Retinal pigment epithelial cell (primary cell): ENCODE results near the gene RPS21.

Experiments used
- DNase-seq: peaks from one replicate; pipeline ENCODE4 v3.0.0-alpha.2; 2010; ENCODE audit warnings: low read depth
- H3K4me3 ChIP-seq: 2 replicates; pipeline ENCODE4 v1.5.1; 2011; ENCODE audit warnings: mild to moderate bottlenecking, low read length, control low read depth, moderate library complexity
- TF ChIP-seq, protein P1 (sequence below): conservative IDR thresholded peaks from 2 replicates; pipeline ENCODE4 v1.5.1; 2011; ENCODE audit warnings: low read depth, low read length, control low read depth, inconsistent platforms

RPS21 gene

GRCh38 chr20:62410746-62411478, 24.0 kb downstream of the RPS21 start:
- no peak overlapping the region for H3K4me3 ChIP-seq
- no peak for DNase-seq

DNA sequence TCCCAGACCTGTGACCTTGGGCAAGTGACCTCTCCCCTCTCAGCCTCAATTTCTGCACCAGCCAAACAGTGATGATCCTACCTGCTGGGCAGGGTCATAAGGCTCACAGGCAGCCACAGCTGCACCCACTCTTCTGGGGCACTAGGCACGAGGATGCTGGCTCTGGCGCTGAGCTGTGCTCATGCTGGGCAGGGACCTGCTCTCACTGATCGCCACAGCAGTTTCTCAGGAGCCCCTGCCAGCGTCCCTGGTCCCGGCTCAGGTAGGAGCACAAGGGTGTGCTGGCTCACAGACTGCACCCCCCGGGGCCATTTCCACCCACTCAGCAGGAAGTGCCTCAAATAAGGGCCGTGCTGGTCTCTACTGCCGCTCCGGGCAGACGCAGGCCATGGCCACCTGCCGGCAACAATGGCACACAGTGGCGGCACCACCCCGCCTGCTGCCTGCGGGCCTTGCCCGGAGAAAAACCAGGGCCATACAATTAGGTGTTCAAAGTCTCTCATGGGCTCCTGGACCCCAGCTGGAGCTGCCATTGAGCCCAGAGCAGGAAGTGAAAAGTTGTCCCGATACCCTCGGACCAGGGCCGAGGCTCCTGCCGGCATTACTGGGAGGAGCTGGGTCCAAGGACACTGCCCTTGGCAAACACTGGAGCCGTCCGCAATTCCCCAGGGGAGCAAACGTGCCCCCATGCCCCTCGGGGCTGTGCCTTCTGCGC, 24.7 kb downstream of the RPS21 start:
- no peak overlapping the region for H3K4me3 ChIP-seq
- no peak for DNase-seq
- TF ChIP-seq, protein P1, sequence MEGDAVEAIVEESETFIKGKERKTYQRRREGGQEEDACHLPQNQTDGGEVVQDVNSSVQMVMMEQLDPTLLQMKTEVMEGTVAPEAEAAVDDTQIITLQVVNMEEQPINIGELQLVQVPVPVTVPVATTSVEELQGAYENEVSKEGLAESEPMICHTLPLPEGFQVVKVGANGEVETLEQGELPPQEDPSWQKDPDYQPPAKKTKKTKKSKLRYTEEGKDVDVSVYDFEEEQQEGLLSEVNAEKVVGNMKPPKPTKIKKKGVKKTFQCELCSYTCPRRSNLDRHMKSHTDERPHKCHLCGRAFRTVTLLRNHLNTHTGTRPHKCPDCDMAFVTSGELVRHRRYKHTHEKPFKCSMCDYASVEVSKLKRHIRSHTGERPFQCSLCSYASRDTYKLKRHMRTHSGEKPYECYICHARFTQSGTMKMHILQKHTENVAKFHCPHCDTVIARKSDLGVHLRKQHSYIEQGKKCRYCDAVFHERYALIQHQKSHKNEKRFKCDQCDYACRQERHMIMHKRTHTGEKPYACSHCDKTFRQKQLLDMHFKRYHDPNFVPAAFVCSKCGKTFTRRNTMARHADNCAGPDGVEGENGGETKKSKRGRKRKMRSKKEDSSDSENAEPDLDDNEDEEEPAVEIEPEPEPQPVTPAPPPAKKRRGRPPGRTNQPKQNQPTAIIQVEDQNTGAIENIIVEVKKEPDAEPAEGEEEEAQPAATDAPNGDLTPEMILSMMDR: no peak

More at GRCh38 chr20:62410746-62411478, 24.0 kb downstream of the RPS21 start:
- TF ChIP-seq, protein P1: no peak

- TF ChIP-seq, protein P1: no peak
- no peak overlapping the region for H3K4me3 ChIP-seq
- no peak for DNase-seq
These were observed 25.5 kb downstream of the RPS21 start for GRCh38 chr20:62412194-62413024.

DNA sequence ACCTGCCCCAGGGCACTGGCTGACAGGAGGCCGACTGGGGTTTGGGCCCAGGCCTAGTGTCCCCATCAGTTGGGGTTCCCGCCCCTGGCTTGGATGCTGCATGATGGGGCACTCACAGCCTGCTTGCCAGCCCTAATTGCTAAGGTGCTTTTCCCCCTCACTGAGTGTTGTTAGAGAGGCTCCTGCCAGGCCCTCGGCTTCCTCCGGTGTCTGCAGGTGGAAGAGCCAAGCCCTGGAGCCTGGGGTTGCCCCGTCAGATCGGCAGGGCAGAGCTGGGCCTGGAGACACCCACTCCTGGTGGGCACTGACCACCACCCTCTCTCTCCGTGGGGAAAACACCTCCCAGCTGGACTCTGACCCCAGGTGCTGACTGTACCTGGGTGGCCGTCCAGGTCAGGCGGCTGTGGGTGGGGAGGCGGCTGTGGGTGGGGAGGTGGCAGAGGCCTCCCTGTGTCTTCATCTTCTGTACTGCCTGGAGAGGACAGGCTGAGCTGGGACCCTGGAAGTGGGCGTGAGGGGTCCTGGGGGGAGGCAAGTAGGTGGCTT, 26.2 kb downstream of the RPS21 start:
- H3K4me3 ChIP-seq: no peak overlapping the region
- TF ChIP-seq, protein P1: no peak
- no peak for DNase-seq

GRCh38 chr20:62413896-62414481, 27.1 kb downstream of the RPS21 start:
- H3K4me3 ChIP-seq: no peak overlapping the region
- DNase-seq: no peak
- TF ChIP-seq, protein P1: peak; percentile 31

DNA sequence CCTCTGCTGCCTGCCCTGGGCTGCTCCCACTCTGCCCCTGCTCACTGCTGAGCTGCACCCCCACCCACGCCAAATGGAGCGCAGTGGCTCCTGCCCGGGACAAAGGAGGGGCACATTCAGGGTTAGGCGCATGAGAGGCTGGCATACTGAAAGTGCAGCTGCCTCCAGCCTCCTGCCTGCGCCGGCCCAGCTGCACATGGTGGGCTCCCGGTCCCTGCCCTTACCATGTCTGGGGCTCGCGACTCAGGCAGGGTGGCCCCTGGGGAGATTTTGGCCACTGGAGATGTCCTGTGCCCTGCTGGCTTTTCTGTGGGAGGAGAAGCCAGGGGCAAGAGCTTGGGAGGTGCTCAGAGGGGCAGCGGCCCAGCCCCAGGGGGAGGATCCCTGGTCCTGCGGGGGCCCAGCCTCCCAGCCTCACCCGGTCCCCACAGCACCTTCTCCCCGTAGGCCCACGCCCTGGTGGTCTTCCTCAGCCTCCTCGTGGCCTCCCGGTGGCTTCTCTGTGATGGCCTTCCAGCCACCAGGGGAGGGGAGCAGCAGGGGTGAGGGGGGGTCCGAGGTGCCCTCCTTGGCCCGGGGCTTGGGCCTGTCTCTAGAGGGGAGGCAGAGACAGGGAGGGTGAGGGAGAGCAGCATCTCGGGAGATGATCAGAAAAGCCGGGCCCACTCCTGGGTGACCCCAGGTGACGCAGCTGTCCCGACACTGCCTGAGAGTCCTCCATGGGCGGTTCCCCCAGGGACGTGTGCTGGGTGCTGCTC, 28.6 kb downstream of the RPS21 start:
- H3K4me3 ChIP-seq: no peak overlapping the region
- DNase-seq: no peak
- TF ChIP-seq, protein P1: no peak
